Renal cortical epithelial cell (primary cell): ENCODE results near the gene CPLANE2. TPM values are rescaled to one million over a fixed set of nuclear protein-coding genes. Genes with fewer than 3 reads are reported as not detected.
A peak's percentile ranks its signal among the peaks of the same experiment; 100 is the strongest.
"Not testable (repeated sequence)": the region's sequence is repeated elsewhere in the genome, so short reads cannot be mapped to it uniquely, and the experiment has no call there.

Source experiments
- DNase-seq: peaks from one replicate; pipeline ENCODE4 v3.0.0-alpha.2; 2011; ENCODE audit warnings: low read depth
- total RNA-seq: library from RNA; depleted of rRNA; stranded (reverse); fragments of >200 nt; gene quantifications from 2 replicates; pipeline ENCODE4 v1.2.3, GENCODE V29; 2014

Gene CPLANE2, protein sequence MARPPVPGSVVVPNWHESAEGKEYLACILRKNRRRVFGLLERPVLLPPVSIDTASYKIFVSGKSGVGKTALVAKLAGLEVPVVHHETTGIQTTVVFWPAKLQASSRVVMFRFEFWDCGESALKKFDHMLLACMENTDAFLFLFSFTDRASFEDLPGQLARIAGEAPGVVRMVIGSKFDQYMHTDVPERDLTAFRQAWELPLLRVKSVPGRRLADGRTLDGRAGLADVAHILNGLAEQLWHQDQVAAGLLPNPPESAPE
- 3.3 and 10.8 TPM in 2 replicates for total RNA-seq

DNA sequence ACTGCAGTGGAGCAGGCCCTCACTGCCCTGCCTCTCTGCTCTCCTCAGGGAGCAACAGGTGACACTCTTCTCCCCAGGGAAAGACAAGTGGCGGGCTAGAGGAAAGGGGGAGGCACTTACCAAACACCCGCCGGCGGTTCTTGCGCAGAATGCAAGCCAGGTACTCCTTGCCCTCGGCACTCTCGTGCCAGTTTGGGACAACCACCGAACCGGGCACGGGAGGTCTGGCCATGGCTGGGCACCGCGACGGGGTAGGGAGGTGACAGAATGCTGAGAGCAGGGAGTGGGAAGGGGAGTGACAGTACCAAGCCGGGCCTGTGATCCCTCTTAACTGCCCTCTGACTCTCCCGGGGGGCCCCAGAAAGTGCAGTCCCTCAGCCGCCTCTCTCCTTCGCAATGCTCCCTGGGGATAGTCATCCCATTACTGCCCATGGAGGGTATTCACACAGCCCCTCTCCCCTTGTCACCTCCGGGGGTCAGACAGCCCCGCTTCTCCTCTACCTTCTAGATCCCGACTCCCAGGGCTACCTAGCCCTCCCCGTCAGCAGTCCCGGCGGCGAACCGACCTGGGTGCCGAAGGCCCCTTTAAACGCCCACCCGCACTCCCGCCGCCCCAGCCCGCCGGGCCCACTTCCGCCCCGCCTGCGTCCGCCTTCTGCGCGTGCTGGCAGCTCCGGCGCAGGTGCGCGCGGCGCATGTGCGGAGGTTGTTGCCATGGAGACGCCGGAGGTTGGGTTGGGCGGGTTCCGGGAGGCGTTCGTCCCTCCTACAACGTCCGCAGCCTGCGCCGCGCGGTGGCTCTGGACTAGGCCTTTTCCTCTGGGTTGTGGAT is at the start of gene CPLANE2:
Gene CPLANE2 (minus strand): TSS at position 673 of the 832 bp plus-strand sequence. CDS start 441 bp downstream, at position 232.
- peak; percentile 75 for DNase-seq

DNA sequence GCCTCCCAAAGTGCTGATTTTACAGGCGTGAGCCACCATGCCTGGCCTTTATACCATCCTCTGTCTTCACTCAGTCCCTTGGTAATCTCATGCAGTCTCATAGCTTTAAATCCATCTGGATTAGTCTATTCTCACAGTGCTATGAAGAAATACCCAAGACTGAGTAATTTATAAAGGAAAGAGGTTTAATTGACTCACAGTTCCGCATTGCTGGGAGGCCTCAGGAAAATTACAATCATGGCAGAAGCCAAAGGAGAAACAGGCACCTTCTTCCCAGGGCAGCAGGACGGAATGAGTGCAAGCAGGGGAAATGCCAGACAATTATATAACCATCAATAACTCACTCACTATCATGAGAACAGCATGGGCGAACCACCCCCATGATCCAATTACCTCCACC is 49.1 kb upstream of the CPLANE2 start:
- DNase-seq = no peak

DNA sequence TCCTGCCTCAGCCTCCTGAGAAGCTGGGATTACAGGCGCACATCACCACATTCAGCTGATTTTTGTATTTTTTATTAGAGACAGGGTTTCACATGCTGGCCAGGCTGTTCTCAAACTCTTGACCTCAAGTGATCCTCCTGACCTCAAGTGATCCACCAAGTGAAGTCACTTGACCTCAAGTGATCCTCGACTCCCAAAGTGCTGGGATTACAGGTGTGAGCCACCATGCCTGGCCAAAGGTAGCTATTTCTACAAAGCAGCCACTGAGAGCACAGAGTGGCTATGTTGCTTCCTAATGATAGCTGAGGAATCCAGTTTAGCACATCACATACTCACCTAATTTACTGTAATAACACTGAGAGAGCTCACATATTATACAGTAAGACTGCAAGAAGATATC is 44.8 kb upstream of the CPLANE2 start:
- no peak for DNase-seq

DNA sequence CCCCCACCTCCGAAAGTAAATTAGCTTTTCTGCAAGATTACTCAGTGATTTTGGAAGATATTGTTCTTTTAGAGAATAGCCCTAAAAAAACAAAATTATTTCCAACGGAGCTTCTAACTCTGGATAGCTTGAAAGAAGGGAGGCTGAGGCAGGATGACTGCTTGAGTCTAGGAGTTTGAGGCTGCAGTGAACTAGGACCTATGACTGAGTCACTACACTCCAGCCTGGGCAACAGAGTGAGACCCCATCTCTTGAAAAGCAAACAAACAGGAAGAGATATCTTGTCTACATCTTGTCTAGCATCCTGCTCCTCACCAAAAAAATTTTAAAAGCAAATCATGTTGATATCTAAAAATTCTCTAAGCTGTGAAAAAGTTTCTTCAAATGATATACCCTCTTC is 42.2 kb upstream of the CPLANE2 start:
- DNase-seq = no peak

DNA sequence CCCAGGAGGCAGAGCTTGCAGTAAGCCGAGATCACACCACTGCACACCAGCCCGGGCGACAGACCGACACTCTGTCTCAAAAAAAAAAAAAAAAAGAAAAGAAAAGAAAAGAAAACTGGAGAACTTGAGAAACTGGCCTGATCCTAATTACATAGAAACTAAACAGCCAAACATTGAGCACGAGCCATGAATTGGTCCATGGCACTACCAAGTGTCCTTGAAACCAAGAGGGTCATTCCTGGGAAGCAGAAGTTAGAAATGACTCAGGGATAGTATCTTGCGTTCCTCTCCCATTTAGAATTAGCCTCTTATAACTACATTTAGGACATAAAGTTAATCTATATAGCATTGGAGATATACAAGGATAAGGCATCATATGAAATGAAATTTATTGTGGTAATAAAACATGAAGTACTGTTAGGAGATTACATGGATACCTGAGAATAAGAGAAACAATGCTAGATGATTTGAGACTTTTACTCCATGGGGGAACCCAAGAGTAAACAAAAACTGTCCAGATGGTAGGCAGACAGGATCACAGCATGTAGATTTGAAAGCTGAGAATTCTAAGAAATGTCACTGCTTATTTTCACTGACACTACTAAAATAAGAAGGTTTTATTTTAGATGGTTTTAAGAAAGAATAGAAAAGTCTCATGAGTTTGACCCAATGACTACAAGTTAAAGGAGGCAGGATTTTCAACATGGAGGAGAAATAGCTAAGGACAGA is 39.5 kb upstream of the CPLANE2 start:
- no peak for DNase-seq

DNA sequence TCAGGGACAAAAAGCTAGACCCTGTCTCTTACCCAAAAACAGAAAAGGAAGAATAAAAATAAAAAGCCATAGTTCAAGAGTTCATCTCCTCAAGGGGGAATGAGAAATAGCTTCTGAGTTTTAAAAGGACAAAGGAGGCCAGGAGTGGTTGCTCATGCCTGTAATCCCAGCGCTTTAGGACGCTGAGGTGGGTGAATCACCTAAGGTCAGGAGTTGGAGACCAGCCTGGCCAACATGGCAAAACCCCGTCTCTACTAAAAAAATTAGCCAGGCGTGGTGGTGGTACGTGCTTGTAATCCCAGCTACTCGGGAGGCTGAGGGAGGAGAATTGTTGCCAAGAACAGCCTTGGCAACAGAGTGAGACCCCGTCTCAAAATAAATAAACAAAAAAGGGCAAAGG is 38.6 kb upstream of the CPLANE2 start:
- DNase-seq = peak; percentile 15

DNA sequence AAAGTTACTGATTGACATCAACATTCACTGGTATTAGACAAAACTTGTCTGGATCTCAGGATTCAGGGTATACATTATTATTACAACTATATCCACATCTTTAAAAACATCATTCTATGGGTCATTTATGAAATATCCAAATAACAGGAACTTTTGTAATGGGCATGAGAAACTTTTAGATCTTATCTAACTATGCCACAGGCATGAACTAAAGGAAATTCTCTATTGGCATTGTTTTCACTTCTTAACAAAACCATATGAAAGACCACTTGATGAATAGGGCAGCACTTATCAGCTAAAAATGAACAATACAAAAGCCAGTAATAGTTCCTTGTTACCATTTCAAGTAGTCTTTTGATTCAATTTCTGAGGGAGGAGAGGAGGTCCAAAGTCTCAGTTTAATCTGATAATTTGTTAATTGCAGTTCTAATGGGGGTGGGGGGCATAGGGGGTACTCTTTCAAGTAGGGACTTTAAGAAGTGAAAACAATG is 30.8 kb upstream of the CPLANE2 start:
- no peak for DNase-seq

DNA sequence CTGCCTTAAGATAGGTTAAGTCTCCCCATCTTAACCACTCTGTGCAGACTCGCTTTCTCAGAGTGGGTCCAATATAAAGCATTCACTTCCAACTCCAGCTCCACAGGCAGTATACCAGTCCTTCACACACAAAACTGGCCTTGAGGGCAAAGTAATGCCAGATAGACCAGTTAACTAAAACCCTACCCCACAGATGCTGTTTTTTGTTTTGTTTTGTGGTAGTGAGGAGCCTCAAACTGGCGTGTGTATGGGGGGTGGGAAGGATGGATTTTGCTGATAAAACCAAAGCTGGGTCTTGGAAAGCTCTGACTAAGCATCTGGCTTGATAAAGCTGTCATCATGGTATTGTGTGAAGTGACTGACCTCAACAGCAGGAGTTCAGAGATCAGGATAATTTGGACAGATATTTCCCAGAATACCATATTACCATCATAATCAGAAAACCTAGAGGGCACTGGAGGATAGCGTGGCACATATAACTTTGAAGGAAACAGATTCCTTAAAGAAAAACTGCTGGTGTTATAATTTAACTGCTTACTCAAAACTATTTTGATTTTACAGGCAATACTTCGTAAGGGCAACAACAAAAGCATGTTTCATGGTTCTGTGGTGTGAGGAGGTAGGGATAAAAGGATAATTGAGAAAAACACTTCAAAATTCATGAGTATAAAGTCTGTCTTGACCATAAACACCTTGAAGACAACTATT is 29.6 kb upstream of the CPLANE2 start:
- DNase-seq = no peak

DNA sequence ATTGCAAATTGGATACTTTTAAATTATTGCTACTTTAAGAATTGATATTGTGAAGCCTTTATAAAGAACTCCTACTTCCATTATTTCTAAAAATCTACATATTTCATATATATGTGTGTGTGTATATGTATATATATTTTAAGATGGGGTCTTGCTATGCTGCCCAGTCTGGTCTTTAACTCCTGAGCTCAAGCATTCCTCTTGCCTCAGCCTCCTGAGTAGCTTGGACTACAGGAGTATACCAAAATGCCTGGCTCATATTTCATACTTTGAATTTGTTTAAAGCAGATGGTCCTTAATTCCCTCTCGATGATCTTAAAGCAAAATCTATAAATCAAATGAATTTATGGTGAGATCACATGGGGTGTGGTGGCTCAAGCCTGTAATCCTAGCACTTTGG is 25.1 kb upstream of the CPLANE2 start:
- DNase-seq = no peak

DNA sequence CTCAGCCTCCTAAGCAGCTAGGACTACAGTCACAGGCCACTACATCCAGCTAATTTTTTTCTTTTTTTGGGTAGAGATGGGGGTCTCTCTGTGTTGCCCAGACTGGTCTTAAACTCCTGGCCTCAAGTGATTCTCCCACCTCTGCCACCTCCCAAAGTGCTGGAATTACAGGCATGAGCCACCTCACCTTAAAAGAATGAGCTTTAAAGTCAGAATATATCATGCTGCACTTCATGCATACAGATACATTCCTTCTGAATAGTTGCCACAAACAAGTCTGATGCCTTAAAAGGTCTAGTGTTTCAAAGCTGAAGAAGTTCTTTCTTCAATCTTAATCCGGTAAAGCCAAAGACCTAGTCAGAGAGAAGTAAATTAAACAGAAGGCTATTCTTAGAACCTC is 23.8 kb upstream of the CPLANE2 start:
- DNase-seq = peak; percentile 81

DNA sequence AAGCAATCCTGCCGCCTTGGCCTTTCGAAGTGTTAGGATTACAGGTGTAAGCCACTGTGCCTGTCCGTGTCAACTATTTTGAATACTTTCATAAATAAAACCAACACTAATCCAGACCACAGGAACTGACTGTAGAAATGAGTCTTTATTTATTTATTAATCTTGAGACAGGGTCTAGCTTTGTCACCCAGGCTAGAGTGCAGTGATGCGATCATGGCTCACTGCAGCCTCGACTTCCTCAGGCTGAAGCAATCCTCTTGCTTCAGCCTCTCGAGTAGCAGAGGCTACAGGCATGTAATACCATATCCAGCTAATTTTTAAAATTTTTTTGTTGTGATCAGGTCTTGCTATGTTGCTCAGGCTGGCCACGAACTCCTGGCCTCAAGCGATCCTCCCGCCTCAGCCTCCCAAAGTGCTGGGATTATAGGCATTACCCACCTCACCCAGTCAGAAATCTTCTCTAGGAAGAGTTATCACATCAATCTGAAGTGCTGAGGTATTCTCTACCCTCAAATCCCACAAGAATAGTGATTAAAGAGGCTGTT is 21.7 kb upstream of the CPLANE2 start:
- DNase-seq = no peak

DNA sequence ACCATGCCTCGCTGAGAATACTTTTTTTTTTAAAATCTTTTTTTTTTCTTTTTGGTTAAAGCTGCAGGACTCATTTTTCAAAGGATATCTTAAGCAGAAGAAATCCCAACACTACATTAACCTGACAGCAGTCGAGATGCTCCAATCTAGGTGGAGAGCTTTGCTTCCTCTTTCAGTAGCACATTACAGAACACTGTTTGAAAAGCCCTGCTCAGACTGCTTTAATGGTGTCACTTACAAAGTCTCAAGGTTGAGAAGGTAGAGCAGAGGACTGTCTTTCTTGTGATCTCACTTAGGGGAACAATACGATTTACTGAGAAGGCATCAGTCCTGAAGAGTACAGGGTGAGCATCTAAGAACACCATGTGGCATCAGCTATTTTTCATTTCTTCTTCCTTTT is 21.0 kb upstream of the CPLANE2 start:
- DNase-seq = no peak

DNA sequence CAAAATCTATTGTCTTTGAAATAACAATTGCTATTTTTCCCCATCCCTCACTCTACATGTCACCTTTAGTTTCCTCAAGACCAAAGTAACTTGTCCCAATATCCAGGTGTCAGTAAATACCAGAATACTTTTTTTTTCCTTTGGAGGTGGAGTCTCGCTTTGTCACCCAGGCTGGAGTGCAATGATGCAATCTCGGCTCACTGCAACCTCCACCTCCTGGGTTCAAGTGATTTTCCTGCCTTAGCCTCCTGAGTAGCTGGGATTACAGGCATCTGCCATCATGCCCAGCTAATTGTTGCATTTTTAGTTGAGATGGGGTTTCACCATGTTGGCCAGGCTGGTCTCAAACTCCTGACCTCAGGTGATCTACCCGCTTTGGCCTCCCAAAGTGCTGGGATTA is 20.6 kb upstream of the CPLANE2 start:
- DNase-seq = not testable (repeated sequence)

DNA sequence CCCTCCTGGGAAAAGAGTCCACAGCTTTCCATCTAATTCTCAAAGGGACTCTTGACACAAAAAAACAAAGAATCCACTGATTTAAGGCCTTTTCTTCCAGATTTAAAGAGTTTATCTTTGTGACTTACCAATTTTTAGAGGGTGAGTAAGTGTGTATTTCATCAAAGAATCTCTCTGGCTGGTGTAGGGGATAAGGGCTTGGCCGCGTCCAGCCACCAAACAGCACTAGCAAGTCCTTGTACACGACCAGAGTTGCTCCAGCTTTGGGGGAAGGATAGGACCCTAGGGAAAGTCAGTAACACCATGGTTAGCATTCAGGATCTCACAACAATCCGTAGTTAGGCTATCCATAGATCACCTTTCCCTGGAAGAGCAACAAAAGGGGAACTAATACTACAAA is 19.5 kb upstream of the CPLANE2 start:
- no peak for DNase-seq

DNA sequence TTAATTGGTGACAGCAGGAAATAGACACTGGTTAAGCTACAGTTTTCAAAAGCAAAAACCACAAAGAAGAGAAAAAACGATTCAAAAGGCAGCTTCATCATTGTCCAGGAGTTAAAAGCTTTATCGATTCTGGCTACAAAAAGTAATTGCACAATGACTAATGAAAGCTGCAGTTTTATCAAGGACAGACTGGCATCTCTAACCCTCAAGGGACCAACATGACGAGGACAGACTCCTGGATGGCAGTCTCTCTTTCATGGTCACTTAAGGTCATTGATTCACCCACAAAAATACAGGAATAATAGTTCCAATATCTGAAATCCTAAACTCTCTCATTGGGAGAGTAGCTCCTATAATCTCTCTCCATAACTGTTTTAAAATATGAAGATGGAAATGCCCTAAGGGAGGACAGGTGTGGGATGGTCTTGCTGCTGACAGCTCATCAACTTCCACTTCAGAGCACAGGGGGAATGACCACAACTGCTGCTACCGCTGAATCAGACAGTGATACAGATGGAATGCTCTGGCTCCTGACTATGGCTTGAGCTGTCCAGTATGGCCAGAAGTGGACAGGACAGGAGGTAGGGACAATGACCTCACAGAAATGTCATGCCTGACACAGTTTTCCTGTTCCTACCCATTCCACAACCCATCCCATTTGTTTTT is 17.4 kb upstream of the CPLANE2 start:
- DNase-seq = no peak

DNA sequence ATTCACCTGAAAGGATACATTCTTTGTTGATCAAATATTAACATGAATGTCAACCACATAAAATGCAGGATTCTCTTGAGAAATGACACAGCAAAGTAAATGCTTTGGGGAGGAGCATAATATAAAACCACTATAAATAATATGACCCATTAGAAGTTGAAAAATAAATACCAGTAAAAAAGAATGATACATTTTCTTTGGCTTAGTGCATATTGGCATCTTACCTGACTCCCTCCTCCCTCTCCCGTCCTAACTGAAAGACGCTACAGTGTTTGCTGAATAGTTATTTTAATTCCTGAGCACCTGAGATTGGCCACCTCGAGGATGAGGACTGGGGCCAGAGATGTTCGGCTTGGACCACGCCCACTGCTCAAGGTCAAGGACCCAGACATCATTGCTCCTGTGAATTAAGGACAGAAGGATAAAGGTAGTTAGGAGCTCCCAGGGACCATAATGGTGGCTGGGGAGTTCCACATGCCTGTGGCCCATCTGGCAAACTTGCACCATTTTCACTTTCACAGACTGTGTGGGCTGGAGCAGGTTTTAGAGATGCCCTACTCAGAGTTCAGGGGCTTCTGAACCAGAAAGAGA is 16.4 kb upstream of the CPLANE2 start:
- DNase-seq = no peak

DNA sequence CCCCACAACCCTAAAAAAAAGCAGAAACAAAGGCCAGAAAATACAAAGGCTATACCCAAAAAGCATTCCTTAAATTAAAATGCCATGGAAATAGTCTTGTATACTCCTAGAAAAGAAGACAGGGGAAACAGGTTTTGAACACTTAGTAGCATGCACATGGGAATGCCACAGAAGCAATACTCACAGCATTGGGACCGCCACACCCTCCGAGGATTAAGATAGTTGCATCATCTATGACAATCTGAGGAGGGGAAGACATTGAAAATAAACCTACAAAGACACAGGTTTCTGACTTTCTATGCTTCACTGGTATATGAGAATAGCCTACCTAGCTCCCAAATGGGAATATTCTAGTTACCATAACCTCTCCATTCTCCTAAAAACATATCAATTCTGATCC is 15.9 kb upstream of the CPLANE2 start:
- no peak for DNase-seq

DNA sequence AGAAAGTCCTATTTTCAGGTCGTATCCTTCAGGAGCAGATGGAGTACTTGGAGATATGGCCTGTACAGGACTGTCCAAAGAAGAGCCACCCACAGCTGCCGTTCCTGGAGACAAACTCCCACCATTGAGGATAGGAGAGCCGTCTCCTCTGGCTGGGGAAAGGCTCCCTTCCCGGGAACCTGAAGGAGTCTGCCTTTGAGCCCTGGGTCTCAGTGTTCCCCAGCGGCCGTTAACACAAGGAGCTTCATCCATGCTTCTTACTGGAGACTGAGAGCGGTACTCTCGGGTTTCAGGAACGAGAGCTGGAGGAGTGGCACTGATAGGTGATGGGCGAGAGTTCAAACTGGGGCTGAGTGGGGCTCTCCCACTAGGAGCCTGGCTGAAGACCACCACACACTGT is 14.4 kb upstream of the CPLANE2 start:
- DNase-seq = no peak

DNA sequence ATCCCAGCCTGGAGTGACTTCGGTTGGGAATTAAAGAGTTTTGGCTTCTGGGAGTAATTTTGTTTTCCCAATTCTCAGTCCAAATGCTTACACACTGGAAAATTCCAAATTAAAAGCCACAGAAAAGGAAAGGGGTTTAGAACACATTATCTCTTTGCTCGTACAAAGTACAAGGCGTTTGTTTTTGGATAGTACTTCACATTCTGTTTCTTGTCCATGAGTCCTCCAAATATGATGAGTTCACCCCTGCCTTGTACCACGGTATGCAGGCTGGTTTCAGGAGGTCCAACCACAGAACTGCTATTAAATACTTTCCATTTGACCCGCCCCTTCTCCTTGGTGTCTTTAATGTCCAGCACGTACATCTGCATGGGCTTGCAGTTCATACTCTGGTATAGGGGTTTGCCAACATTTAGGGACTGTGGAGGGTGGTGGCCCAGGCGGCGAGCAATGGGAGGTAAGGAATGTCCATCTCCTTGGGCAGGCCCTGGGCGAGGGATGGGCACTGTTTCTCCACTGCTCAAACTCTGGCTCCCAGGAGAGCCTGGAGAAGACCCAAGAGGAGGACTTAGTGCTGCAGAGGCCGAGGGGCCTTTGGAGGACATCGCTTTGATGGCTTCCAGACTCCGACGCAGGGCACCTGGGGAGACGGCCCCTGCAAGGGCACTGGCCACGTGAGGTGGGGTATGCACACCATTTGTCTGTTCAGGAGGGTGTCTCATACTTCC is 13.7 kb upstream of the CPLANE2 start:
- DNase-seq = no peak
